ENCODE results near the gene OR9Q1. TPM values are rescaled to one million over a fixed set of nuclear protein-coding genes. Genes with fewer than 3 reads are reported as not detected.

OR9Q1 gene
- total and polyA plus RNA-seq, 2 of the 4 experiments (the other 2 are of a cell fraction): not detected

DNA sequence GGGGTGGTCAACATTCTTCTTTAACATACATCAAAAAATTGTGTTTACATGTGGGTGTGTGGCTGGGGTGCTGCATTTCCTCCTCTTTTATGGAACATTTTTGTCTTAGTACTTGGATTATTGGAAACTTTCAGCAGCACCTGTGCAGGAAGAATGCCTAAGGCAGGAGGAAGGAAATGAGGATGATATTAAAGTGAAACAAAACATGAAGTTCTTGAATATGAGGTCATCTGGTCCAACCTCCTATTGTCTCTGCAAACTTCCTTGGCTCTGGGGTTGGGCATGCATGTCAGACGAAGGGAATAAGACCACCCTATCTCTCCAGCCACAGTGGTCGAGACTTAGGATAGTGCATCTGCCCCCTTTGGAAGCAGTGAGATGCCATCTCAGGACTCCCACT lies 20.6 kb upstream of the OR9Q1 start:
- Histone ChIP-seq H2BK120ac (ENCODE audit: low read depth, low read length) (no peak overlapping the region), H3K27ac (ENCODE audit: insufficient read depth, low read length) (no peak overlapping the region), H3K4me2 (ENCODE audit: low read depth, low read length) (no peak overlapping the region), H3K27me3 (ENCODE audit: control insufficient read depth, insufficient read depth, low read length) (no peaks in the 10 kb centered on the region), H2BK5ac (ENCODE audit: low read depth, low read length, poor library complexity, severe bottlenecking) (no peak overlapping the region), H3K36me3 (ENCODE audit: control insufficient read depth, insufficient read depth, low read length) (no peaks in the 10 kb centered on the region), H4K8ac (ENCODE audit: low read depth in 2 of 2, low read length in 2 of 2) (no peak overlapping the region), H2AK5ac (ENCODE audit: low read depth, low read length) (no peak overlapping the region), H3K9ac (ENCODE audit: low read depth, low read length) (no peak overlapping the region), H4K5ac (ENCODE audit: low read depth, low read length) (no peak overlapping the region), H3K4ac (ENCODE audit: low read depth, low read length) (no peak overlapping the region), H4K91ac (ENCODE audit: insufficient read depth, low read depth, low read length) (no peak overlapping the region), H3K9me3 (ENCODE audit: control insufficient read depth, insufficient read depth, low read length) (no peaks in the 10 kb centered on the region), H3K4me1 (ENCODE audit: control insufficient read depth, insufficient read depth, low read length) (peaks cover 2% of the 10 kb centered on the region; the same call in 1 of the 2 replicates), H2BK15ac (ENCODE audit: low read depth, low read length) (no peak overlapping the region), H3K79me1 (ENCODE audit: low read depth in 1 of 2, low read length in 2 of 2) (no peaks in the 10 kb centered on the region), H2AFZ (replicated peaks; ENCODE audit: low read length, poor library complexity) (no peak overlapping the region), H3K14ac (replicated peaks; ENCODE audit: low read depth, low read length) (no peak overlapping the region), H3K23ac (ENCODE audit: low read depth, low read length) (no peak overlapping the region), H3K18ac (ENCODE audit: low read depth, low read length) (no peak overlapping the region), H2AK9ac (replicated peaks; ENCODE audit: low read depth, low read length, poor library complexity) (no peak overlapping the region), H3K9me1 (ENCODE audit: insufficient read depth, low read length) (peaks cover 4% of the 10 kb centered on the region; the same call in 1 of the 2 replicates), H4K20me1 (ENCODE audit: insufficient read depth, low read length) (no peaks in the 10 kb centered on the region), H3K4me3 (ENCODE audit: insufficient read depth, low read depth, low read length) (no peak overlapping the region), H2BK20ac (ENCODE audit: low read depth, low read length) (no peak overlapping the region), H3K56ac (ENCODE audit: extremely low read depth, insufficient read depth, low read length) (no peak overlapping the region)
- ATAC-seq (ENCODE audit: low read depth) (no peak), DNase-seq (no peak)
- TF ChIP-seq RAD21 (IDR thresholded peaks at IDR 0.05; ENCODE audit: low read length): no peak
- TF ChIP-seq RFX5 (IDR thresholded peaks at IDR 0.05; ENCODE audit: low read depth, low read length): no peak
- no peak for TF ChIP-seq FOS (IDR thresholded peaks at IDR 0.05; ENCODE audit: low read depth, low read length)
- TF ChIP-seq SMC3 (IDR thresholded peaks at IDR 0.05; ENCODE audit: low read depth, low read length): no peak
- no peak for TF ChIP-seq RCOR1 (IDR thresholded peaks at IDR 0.05; ENCODE audit: insufficient replicate concordance, low read length)
- TF ChIP-seq, protein P1, sequence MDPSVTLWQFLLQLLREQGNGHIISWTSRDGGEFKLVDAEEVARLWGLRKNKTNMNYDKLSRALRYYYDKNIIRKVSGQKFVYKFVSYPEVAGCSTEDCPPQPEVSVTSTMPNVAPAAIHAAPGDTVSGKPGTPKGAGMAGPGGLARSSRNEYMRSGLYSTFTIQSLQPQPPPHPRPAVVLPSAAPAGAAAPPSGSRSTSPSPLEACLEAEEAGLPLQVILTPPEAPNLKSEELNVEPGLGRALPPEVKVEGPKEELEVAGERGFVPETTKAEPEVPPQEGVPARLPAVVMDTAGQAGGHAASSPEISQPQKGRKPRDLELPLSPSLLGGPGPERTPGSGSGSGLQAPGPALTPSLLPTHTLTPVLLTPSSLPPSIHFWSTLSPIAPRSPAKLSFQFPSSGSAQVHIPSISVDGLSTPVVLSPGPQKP (IDR thresholded peaks at IDR 0.05; ENCODE audit: borderline replicate concordance, low read depth, low read length): no peak
- no peak for TF ChIP-seq CHD1 (IDR thresholded peaks at IDR 0.05; ENCODE audit: low read depth, low read length)
- no peak for TF ChIP-seq MAZ (IDR thresholded peaks at IDR 0.05; ENCODE audit: borderline replicate concordance, low read depth, low read length)
- no CpG with 5 or more reads among the region's 2 CpGs for WGBS, 2 experiments (ENCODE audit: extremely low coverage in 2 of 2, insufficient read length in 1 of 2)
- in situ Hi-C loops (cut with MboI; ENCODE audit: low sequenced_read_pairs) (no loop called here), intact Hi-C loops (cut with micrococcal nuclease) (no loop called here), dilution Hi-C loops (cut with HindIII; ENCODE audit: low sequenced_read_pairs, unreplicated experiment) (no loop called here)
- ChIA-PET POLR2A (ENCODE audit: unreplicated experiment) (no interaction called here), CTCF (no interaction called here)
- no TSS peak for BruUV-seq (replicated peaks)
